K562 (cell line): ENCODE measurements around the gene RBMS3. TPM values are rescaled to one million over a fixed set of nuclear protein-coding genes. Genes with fewer than 3 reads are reported as not detected.

Experiments
- ATAC-seq: fragments of 200-7000 bp; cut with Tn5 transposase; 3 replicates; pipeline ENCODE4 v1.9.1; 2020; ENCODE audit warnings: moderate library complexity
- BruUV-seq: library from RNA; stranded (reverse); fragments of 400-500 nt; replicated peaks from 2 replicates; lab custom pipeline; 2021; lab: Mats Ljungman, UMichigan
- CTCF ChIA-PET: fragments of 300-600 bp; formaldehyde crosslinking; extraction: SDS; loops from one replicate; lab custom pipeline; 2021; ENCODE audit warnings: low intra/inter-chr PET ratio; lab: Yijun Ruan, JAX
- POLR2A ChIA-PET: fragments of 300-600, 350-650 bp; sonication (Branson Sonifier 250); formaldehyde crosslinking; extraction: SDS; loops from one replicate; lab custom pipeline; 2021; ENCODE audit warnings: antibody characterized with exemption, inconsistent platforms; lab: Yijun Ruan, JAX
- DNase-seq, 4 experiments: peaks; one replicate each; pipeline versions ENCODE4 v3.0.0 to v3.0.0-alpha.2; 2011 to 2018; ENCODE audit warnings: low spot score in 3 of 4, mixed read lengths in 3 of 4; ENCODE audit errors: extremely low read depth in 1 of 4
- FAIRE-seq: peaks from 2 replicates; lab custom pipeline; 2011; peaks lifted over from hg19 to GRCh38; lab: Jason Lieb, UNC
- H2AFZ ChIP-seq: 2 replicates; pipeline ENCODE4 v1.6.0; 2011; ENCODE audit warnings: low read depth, low read length, control low read depth, inconsistent platforms
- H3K27ac ChIP-seq: fragments of 200-600 bp; 3 replicates; pipeline ENCODE4 v1.8.0; 2011; ENCODE audit warnings: low read depth, mild to moderate bottlenecking, control low read depth, inconsistent platforms, low read length, moderate library complexity, mixed read lengths; ENCODE audit errors: extremely low read depth
- H3K27me3 ChIP-seq, 2 experiments: fragments of 300-600 bp in 1 of 2; 2 replicates in 1 of 2; 3 replicates in 1 of 2; pipeline versions ENCODE4 v1.6.0 to v1.8.0; 2011; ENCODE audit warnings: inconsistent platforms in 2 of 2, low read length in 2 of 2, mild to moderate bottlenecking in 1 of 2, mixed read lengths in 1 of 2, moderate library complexity in 1 of 2; ENCODE audit not compliant: control insufficient read depth in 2 of 2, insufficient read depth in 2 of 2
- H3K36me3 ChIP-seq: fragments of 300-600 bp; 3 replicates; pipeline ENCODE4 v1.8.0; 2011; ENCODE audit warnings: mild to moderate bottlenecking, low read length, inconsistent platforms; ENCODE audit not compliant: control insufficient read depth, insufficient read depth
- H3K4me1 ChIP-seq, 2 experiments: fragments of 200-600 bp in 1 of 2; replicated peaks in 1 of 2; 2 replicates in 1 of 2; 3 replicates in 1 of 2; pipeline versions ENCODE4 v1.5.1 to v1.8.0; 2011; ENCODE audit warnings: inconsistent platforms in 2 of 2, low read length in 2 of 2, mild to moderate bottlenecking in 1 of 2, mixed read lengths in 1 of 2, moderate library complexity in 1 of 2; ENCODE audit not compliant: control insufficient read depth in 2 of 2, insufficient read depth in 2 of 2
- H3K4me2 ChIP-seq: 2 replicates; pipeline ENCODE4 v1.6.1; 2011; ENCODE audit warnings: low read length, control low read depth, inconsistent platforms, mixed read lengths; ENCODE audit not compliant: insufficient read depth
- H3K4me3 ChIP-seq: fragments of 200-600 bp; sonication (generic), shearing (Covaris generic); 2 replicates; pipeline ENCODE4 v1.5.1; 2016; ENCODE audit warnings: control low read depth, inconsistent platforms
- H3K79me2 ChIP-seq: fragments of 200-600 bp; 3 replicates; pipeline ENCODE4 v1.8.0; 2011; ENCODE audit warnings: low read length, inconsistent platforms; ENCODE audit not compliant: control insufficient read depth, insufficient read depth
- H3K9ac ChIP-seq, 2 experiments: 2 replicates each; pipeline versions ENCODE4 v1.6.0 to v1.6.1; 2011; ENCODE audit warnings: low read depth in 2 of 2, low read length in 2 of 2, control low read depth in 1 of 2, inconsistent platforms in 1 of 2, mild to moderate bottlenecking in 1 of 2, mixed read lengths in 1 of 2; ENCODE audit not compliant: insufficient read depth in 1 of 2
- H3K9me1 ChIP-seq: one replicate; pipeline ENCODE4 v1.6.0; 2011; ENCODE audit warnings: inconsistent platforms, mild to moderate bottlenecking, low read length, moderate library complexity; ENCODE audit not compliant: control insufficient read depth, insufficient read depth
- H3K9me3 ChIP-seq: replicated peaks from 2 replicates; pipeline ENCODE4 v1.5.1; 2011; ENCODE audit warnings: low read depth, low read length, inconsistent platforms; ENCODE audit not compliant: control insufficient read depth, insufficient read depth
- H4K20me1 ChIP-seq: replicated peaks from 2 replicates; pipeline ENCODE4 v1.6.1; 2011; ENCODE audit warnings: low read length, inconsistent platforms, mixed read lengths; ENCODE audit not compliant: control insufficient read depth, insufficient read depth
- BDP1 ChIP-seq: IDR thresholded peaks from 3 replicates; pipeline ENCODE4 v1.6.1; 2011; ENCODE audit not compliant: insufficient read length, insufficient read depth
- CXXC5 ChIP-seq: fragments of 250-450 bp; sonication (Bioruptor Pico); IDR thresholded peaks from 2 replicates; pipeline ENCODE4 v1.8.0; 2022; ENCODE audit warnings: inconsistent platforms, mild to moderate bottlenecking, moderate library complexity
- HINFP ChIP-seq: fragments of 450-650 bp; conservative IDR thresholded peaks from 2 replicates; pipeline ENCODE4 v1.6.1; 2016; ENCODE audit warnings: missing genetic modification characterization, low read depth, mild to moderate bottlenecking, control low read depth, missing compliant biosample characterization
- MED1 ChIP-seq: sonication (generic); formaldehyde crosslinking; IDR thresholded peaks from 2 replicates; pipeline ENCODE4 v1.8.1; 2023; ENCODE audit warnings: missing genetic modification reagents, borderline replicate concordance
- PCBP1 ChIP-seq: fragments of 200-400 bp; formaldehyde crosslinking; IDR thresholded peaks from 2 replicates; pipeline ENCODE4 v1.6.1; 2018; ENCODE audit warnings: mild to moderate bottlenecking, low read depth, low read length; ENCODE audit not compliant: poor library complexity, severe bottlenecking
- PHF8 ChIP-seq: fragments of 200-600 bp; sonication (generic); IDR thresholded peaks from 2 replicates; pipeline ENCODE4 v1.6.1; 2012; ENCODE audit warnings: mixed run types, mild to moderate bottlenecking, inconsistent platforms, low read length, moderate library complexity, borderline replicate concordance
- RHOXF2B ChIP-seq: fragments of 250-450 bp; sonication (Bioruptor Pico); conservative IDR thresholded peaks from 2 replicates; pipeline ENCODE4 v1.5.1; 2021
- SMAD2 ChIP-seq: fragments of 150-350 bp; IDR thresholded peaks from 2 replicates; pipeline ENCODE4 v1.6.1; 2014; ENCODE audit warnings: low read depth, mild to moderate bottlenecking, low read length
- YBX1 ChIP-seq: fragments of 450-650 bp; IDR thresholded peaks from 2 replicates; pipeline ENCODE4 v1.7.1; 2016; ENCODE audit warnings: mild to moderate bottlenecking
- ZBTB9 ChIP-seq: fragments of 450-650 bp; formaldehyde crosslinking; IDR thresholded peaks from 2 replicates; pipeline ENCODE4 v1.4.0; 2020; ENCODE audit warnings: mild to moderate bottlenecking, moderate library complexity
- ZNF121 ChIP-seq: sonication (generic); formaldehyde crosslinking; conservative IDR thresholded peaks from 2 replicates; pipeline ENCODE4 v1.8.0; 2022; ENCODE audit warnings: missing genetic modification reagents
- ZNF165 ChIP-seq: fragments of 250-450 bp; sonication (Bioruptor Pico); IDR thresholded peaks from 2 replicates; pipeline ENCODE4 v1.4.0; 2020; ENCODE audit warnings: borderline replicate concordance
- ZNF584 ChIP-seq: fragments of 200-800 bp; sonication (Bioruptor generic); IDR thresholded peaks from 2 replicates; pipeline ENCODE4 v1.6.1; 2016; ENCODE audit warnings: low read depth, mild to moderate bottlenecking, missing genetic modification characterization, missing compliant biosample characterization
- ZNF609 ChIP-seq: sonication (generic); formaldehyde crosslinking; IDR thresholded peaks from 2 replicates; pipeline ENCODE4 v1.8.1; 2023; ENCODE audit warnings: missing genetic modification reagents, mild to moderate bottlenecking, borderline replicate concordance
- WGBS: fragments of 100-300 bp; shearing (Covaris generic); methylation state at CpG from one replicate; pipeline ENCODE4 v1.1.6; 2016; ENCODE audit warnings: low coverage, mixed read lengths; ENCODE audit not compliant: insufficient coverage; ENCODE audit errors: missing lambda C conversion rate; 5-methylcytosine and 5-hydroxymethylcytosine counted together
- in situ Hi-C: fragments of 300-500 bp; cut with MboI; formaldehyde crosslinking; loops from 4 replicates; pipeline ENCODE4 v1.15.0; 2018; ENCODE audit warnings: inconsistent platforms, mixed read lengths
- intact Hi-C: fragments of 100-400 bp; cut with micrococcal nuclease; formaldehyde crosslinking; loops from 2 replicates; pipeline ENCODE4 v1.14.2; 2022
- polyA plus RNA-seq, 8 experiments: library from polyadenylated mRNA; depleted of rRNA in 4 of 8; stranded (reverse) in 5 of 8; unstranded in 3 of 8; fragments of >200 nt; fragmentation: Nextera tagmentation in 2 of 8; fragmentation: Illumina TruSeq in 1 of 8; extraction: Ambion mirVana in 2 of 8; extraction: Trizol in 1 of 8; gene quantifications; 2 replicates each; pipeline versions ENCODE4 v1.2.1 to v1.2.3, GENCODE V29; 2011 to 2014; ENCODE audit warnings: inconsistent platforms in 1 of 8, missing spikeins in 1 of 8
- total RNA-seq, 7 experiments: library from RNA; depleted of rRNA in 6 of 7; stranded (reverse); fragments of >200 nt in 6 of 7; fragmentation: Illumina TruSeq in 2 of 7; extraction: Trizol in 2 of 7; gene quantifications; 2 replicates each; pipeline versions ENCODE4 v1.2.1 to v1.2.3, GENCODE V29; 2011 to 2021; ENCODE audit warnings: low replicate concordance in 1 of 7

The RBMS3 gene
- total and polyA plus RNA-seq, 9 of the 15 experiments (the other 6 are each of a cell fraction or from before 2014, with no cell fraction given), result 0.20 TPM; not detected in 8

- TF ChIP-seq ZBTB9 (CRISPR knock-in tag) (no peak), YBX1 (no peak), MED1 (CRISPR knock-in tag) (no peak), ZNF584 (CRISPR knock-in tag) (no peak)
Observed at GRCh38 chr3:29568355-29568754, 287.5 kb downstream of the RBMS3 start (continued).

GRCh38 chr3:29576181-29576580 is 295.3 kb downstream of the RBMS3 start:
- Histone ChIP-seq H3K9ac (no peak overlapping the region), H3K27ac (no peak overlapping the region), H4K20me1 (no peaks in the 10 kb centered on the region), H2AFZ (no peak overlapping the region), H3K9me3 (no peaks in the 10 kb centered on the region), H3K9me1 (no peaks in the 10 kb centered on the region), H3K79me2 (no peaks in the 10 kb centered on the region), H3K27me3 (no peaks in the 10 kb centered on the region), H3K36me3 (no peaks in the 10 kb centered on the region), H3K4me3 (no peak overlapping the region), H3K4me2 (no peak overlapping the region), H3K4me1 (no peaks in the 10 kb centered on the region)
- intact Hi-C loops (no loop called here), in situ Hi-C loops (no loop called here)
- no peak for ATAC-seq
- ChIA-PET CTCF (no interaction called here), POLR2A (no interaction called here)
- FAIRE-seq, result no peak
- BruUV-seq, result no TSS peak
- 0% methylated on average over 1 of the region's 1 CpG for WGBS
- no peak for DNase-seq
- TF ChIP-seq BDP1 (no peak), ZNF165 (CRISPR knock-in tag) (no peak), SMAD2 (no peak), RHOXF2B (no peak), PHF8 (no peak), ZNF121 (CRISPR knock-in tag) (no peak), PCBP1 (no peak), HINFP (no peak), CXXC5 (no peak), ZNF609 (CRISPR knock-in tag) (no peak)
